SK-N-MC (cell line): Measurements from ENCODE around the gene IGLL1.
"Not testable (repeated sequence)": the region's sequence is repeated elsewhere in the genome, so short reads cannot be mapped to it uniquely, and the experiment has no call there.

ENCODE experiments used
- DNase-seq: peaks from one replicate; pipeline ENCODE4 v3.0.0-alpha.2; 2011; ENCODE audit warnings: low read depth, low spot score
- H3K27ac ChIP-seq: fragments of 200-600 bp; sonication (generic); 2 replicates; pipeline ENCODE4 v1.5.1; 2016; ENCODE audit warnings: mixed run types
- H3K36me3 ChIP-seq: fragments of 200-600 bp; sonication (generic); 2 replicates; pipeline ENCODE4 v1.6.1; 2017; ENCODE audit warnings: antibody characterized with exemption, low read length, mixed read lengths; ENCODE audit not compliant: insufficient read depth
- H3K4me3 ChIP-seq: fragments of 200-600 bp; sonication (generic); 2 replicates; pipeline ENCODE4 v1.5.1; 2016
- H3K9ac ChIP-seq: fragments of 200-600 bp; sonication (generic); 2 replicates; pipeline ENCODE4 v1.8.0; 2017; ENCODE audit warnings: mixed run types, mixed read lengths; ENCODE audit not compliant: insufficient read length
- H3K9me3 ChIP-seq: fragments of 200-600 bp; sonication (generic); 2 replicates; pipeline ENCODE4 v1.6.1; 2017; ENCODE audit warnings: low read depth, mild to moderate bottlenecking, antibody characterized with exemption, low read length, moderate library complexity, mixed read lengths
- EZH2 ChIP-seq: fragments of 200-600 bp; sonication (generic); IDR thresholded peaks from one replicate; pipeline ENCODE4 v1.6.1; 2017; ENCODE audit warnings: antibody characterized with exemption
- FOXP2 ChIP-seq: optimal IDR thresholded peaks from 2 replicates; pipeline ENCODE3; 2011; ENCODE audit warnings: mild to moderate bottlenecking, moderate library complexity; ENCODE audit not compliant: insufficient read depth; ENCODE audit errors: extremely low read length, control extremely low read depth
- POLR2AphosphoS5 ChIP-seq: IDR thresholded peaks from 2 replicates; pipeline ENCODE4 v1.6.1; 2012; ENCODE audit warnings: mild to moderate bottlenecking, low read depth, low read length, borderline replicate concordance

Gene IGLL1

GRCh38 chr22:23609983-23610781, 30.1 kb upstream of the IGLL1 start:
- no peak for DNase-seq

GRCh38 chr22:23608583-23608982, 28.5 kb upstream of the IGLL1 start:
- TF ChIP-seq FOXP2 = no peak
- TF ChIP-seq POLR2AphosphoS5 = no peak
- TF ChIP-seq EZH2 = no peak

More at GRCh38 chr22:23609983-23610781, 30.1 kb upstream of the IGLL1 start:
- Histone ChIP-seq H3K9ac (no peak overlapping the region), H3K36me3 (no peaks in the 10 kb centered on the region), H3K4me3 (no peak overlapping the region), H3K27ac (no peak overlapping the region), H3K9me3 (no peaks in the 10 kb centered on the region)
- TF ChIP-seq FOXP2 = no peak
- TF ChIP-seq EZH2 = no peak

GRCh38 chr22:23606204-23607131, 26.4 kb upstream of the IGLL1 start:
- Histone ChIP-seq H3K36me3 (no peaks in the 10 kb centered on the region), H3K9me3 (no peaks in the 10 kb centered on the region), H3K9ac (no peak overlapping the region), H3K4me3 (no peak overlapping the region), H3K27ac (no peak overlapping the region)
- TF ChIP-seq FOXP2 = no peak
- no peak for TF ChIP-seq POLR2AphosphoS5
- TF ChIP-seq EZH2 = no peak
- DNase-seq = no peak

More at GRCh38 chr22:23608583-23608982, 28.5 kb upstream of the IGLL1 start:
- no peak overlapping the region for H3K27ac ChIP-seq
- H3K9me3 ChIP-seq = no peaks in the 10 kb centered on the region
- no peak overlapping the region for H3K4me3 ChIP-seq
- H3K36me3 ChIP-seq = no peaks in the 10 kb centered on the region
- no peak overlapping the region for H3K9ac ChIP-seq
- no peak for DNase-seq

GRCh38 chr22:23604939-23605712, 25.0 kb upstream of the IGLL1 start:
- H3K9ac ChIP-seq = no peak overlapping the region
- no peak overlapping the region for H3K4me3 ChIP-seq
- DNase-seq = no peak
- no peak overlapping the region for H3K27ac ChIP-seq
- H3K36me3 ChIP-seq = no peaks in the 10 kb centered on the region
- TF ChIP-seq POLR2AphosphoS5 (no peak), EZH2 (no peak), FOXP2 (no peak)
- H3K9me3 ChIP-seq = no peaks in the 10 kb centered on the region

- no peak for DNase-seq
- Histone ChIP-seq H3K27ac (no peak overlapping the region), H3K9me3 (no peaks in the 10 kb centered on the region), H3K4me3 (no peak overlapping the region), H3K36me3 (no peaks in the 10 kb centered on the region), H3K9ac (no peak overlapping the region)
- TF ChIP-seq EZH2 (no peak), FOXP2 (no peak), POLR2AphosphoS5 (no peak)
Observed at GRCh38 chr22:23603266-23603665, 23.2 kb upstream of the IGLL1 start.

GRCh38 chr22:23598805-23599518, 18.9 kb upstream of the IGLL1 start:
- no peak for TF ChIP-seq EZH2
- no peak for TF ChIP-seq FOXP2
- TF ChIP-seq POLR2AphosphoS5 = no peak
- H3K4me3 ChIP-seq = no peak overlapping the region
- H3K36me3 ChIP-seq = no peaks in the 10 kb centered on the region
- H3K9me3 ChIP-seq = no peaks in the 10 kb centered on the region
- no peak overlapping the region for H3K27ac ChIP-seq
- no peak for DNase-seq
- H3K9ac ChIP-seq = no peak overlapping the region

GRCh38 chr22:23597576-23598268, 17.6 kb upstream of the IGLL1 start:
- not testable (repeated sequence) for H3K36me3 ChIP-seq, H3K4me3 ChIP-seq, H3K9ac ChIP-seq, DNase-seq, H3K27ac ChIP-seq, H3K9me3 ChIP-seq

GRCh38 chr22:23595904-23596303, 15.8 kb upstream of the IGLL1 start:
- H3K36me3 ChIP-seq, H3K4me3 ChIP-seq, DNase-seq, H3K9ac ChIP-seq, H3K27ac ChIP-seq, H3K9me3 ChIP-seq: not testable (repeated sequence)
